Lower lobe of right lung (tissue), 2 donors: ENCODE measurements around the gene KCTD5. TPM values are rescaled to one million over a fixed set of nuclear protein-coding genes. Genes with fewer than 3 reads are reported as not detected.

Experiments used
- ATAC-seq, 2 donors: fragments of 200-7000 bp; cut with Tn5 transposase; one replicate each; pipeline ENCODE4 v1.9.1; 2020 to 2022; ENCODE audit warnings: mild to moderate bottlenecking in 2 of 2, moderate library complexity in 2 of 2
- DNase-seq: peaks from one replicate; pipeline ENCODE4 v3.0.0-alpha.2; 2020
- H3K27ac ChIP-seq: fragments of 200-600 bp; one replicate; pipeline ENCODE4 v1.8.0; 2022
- H3K27me3 ChIP-seq: fragments of 200-600 bp; one replicate; pipeline ENCODE4 v1.8.0; 2022; ENCODE audit warnings: low read depth
- H3K36me3 ChIP-seq: fragments of 200-600 bp; one replicate; pipeline ENCODE4 v1.8.0; 2022; ENCODE audit warnings: mild to moderate bottlenecking
- H3K4me1 ChIP-seq: fragments of 200-600 bp; one replicate; pipeline ENCODE4 v1.8.0; 2022
- H3K4me3 ChIP-seq: fragments of 200-600 bp; one replicate; pipeline ENCODE4 v1.8.0; 2022; ENCODE audit warnings: mild to moderate bottlenecking
- H3K9me3 ChIP-seq: fragments of 200-600 bp; one replicate; pipeline ENCODE4 v1.8.0; 2022
- intact Hi-C: fragments of 100-400 bp; cut with DNase I; formaldehyde crosslinking; loops from one replicate; pipeline ENCODE4 v1.11.0; 2022
- total RNA-seq: library from RNA; stranded (reverse); fragmentation: NEBNext Ultra II Directional; extraction: Animal tissue kit (Norgen Biotek cat#: 25700); gene quantifications from one replicate; pipeline ENCODE4 v1.2.1, GENCODE V29; 2021
- TF ChIP-seq, protein P1 (sequence below): fragments of 200-600 bp; IDR thresholded peaks from one replicate; pipeline ENCODE4 v1.8.0; 2022; ENCODE audit warnings: antibody characterized with exemption, mild to moderate bottlenecking
- donor health status: DM: no; HTN: yes; CAD: no; lungs with severe emphysema.

The KCTD5 gene
- total RNA-seq, 1 donor from 2014 or later = 24.8 TPM

DNA sequence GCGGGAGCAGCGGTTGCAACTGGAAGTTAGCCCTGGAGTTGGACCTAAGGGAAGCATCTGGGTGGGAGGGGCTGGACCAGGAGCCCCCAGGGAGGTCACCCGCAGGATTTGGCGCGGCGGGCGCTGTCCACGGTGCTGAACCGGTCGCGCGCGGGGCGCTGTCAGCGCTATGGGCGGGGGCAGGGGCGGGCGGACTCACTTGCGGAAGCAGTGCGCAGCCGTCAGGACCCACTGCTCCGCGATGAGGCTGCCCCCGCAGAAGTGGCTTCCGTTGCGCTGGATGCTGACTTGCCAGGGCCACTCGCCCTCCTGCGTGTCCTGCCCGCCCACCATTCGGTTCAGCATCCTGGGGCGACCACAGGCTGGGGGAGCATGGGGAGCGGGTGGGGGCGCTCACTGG lies 33.2 kb downstream of the KCTD5 start:
- Histone ChIP-seq H3K4me1 (peaks cover 22% of the 10 kb centered on the region), H3K27ac (no peak overlapping the region), H3K27me3 (peaks cover 6% of the 10 kb centered on the region), H3K4me3 (peak overlapping the region; percentile 6), H3K36me3 (no peaks in the 10 kb centered on the region), H3K9me3 (no peaks in the 10 kb centered on the region)
- TF ChIP-seq, protein P1, sequence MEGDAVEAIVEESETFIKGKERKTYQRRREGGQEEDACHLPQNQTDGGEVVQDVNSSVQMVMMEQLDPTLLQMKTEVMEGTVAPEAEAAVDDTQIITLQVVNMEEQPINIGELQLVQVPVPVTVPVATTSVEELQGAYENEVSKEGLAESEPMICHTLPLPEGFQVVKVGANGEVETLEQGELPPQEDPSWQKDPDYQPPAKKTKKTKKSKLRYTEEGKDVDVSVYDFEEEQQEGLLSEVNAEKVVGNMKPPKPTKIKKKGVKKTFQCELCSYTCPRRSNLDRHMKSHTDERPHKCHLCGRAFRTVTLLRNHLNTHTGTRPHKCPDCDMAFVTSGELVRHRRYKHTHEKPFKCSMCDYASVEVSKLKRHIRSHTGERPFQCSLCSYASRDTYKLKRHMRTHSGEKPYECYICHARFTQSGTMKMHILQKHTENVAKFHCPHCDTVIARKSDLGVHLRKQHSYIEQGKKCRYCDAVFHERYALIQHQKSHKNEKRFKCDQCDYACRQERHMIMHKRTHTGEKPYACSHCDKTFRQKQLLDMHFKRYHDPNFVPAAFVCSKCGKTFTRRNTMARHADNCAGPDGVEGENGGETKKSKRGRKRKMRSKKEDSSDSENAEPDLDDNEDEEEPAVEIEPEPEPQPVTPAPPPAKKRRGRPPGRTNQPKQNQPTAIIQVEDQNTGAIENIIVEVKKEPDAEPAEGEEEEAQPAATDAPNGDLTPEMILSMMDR = no peak
- ATAC-seq (peak; percentile 59 to 65), DNase-seq (peak; percentile 79)
- intact Hi-C loops = no loop called here

DNA sequence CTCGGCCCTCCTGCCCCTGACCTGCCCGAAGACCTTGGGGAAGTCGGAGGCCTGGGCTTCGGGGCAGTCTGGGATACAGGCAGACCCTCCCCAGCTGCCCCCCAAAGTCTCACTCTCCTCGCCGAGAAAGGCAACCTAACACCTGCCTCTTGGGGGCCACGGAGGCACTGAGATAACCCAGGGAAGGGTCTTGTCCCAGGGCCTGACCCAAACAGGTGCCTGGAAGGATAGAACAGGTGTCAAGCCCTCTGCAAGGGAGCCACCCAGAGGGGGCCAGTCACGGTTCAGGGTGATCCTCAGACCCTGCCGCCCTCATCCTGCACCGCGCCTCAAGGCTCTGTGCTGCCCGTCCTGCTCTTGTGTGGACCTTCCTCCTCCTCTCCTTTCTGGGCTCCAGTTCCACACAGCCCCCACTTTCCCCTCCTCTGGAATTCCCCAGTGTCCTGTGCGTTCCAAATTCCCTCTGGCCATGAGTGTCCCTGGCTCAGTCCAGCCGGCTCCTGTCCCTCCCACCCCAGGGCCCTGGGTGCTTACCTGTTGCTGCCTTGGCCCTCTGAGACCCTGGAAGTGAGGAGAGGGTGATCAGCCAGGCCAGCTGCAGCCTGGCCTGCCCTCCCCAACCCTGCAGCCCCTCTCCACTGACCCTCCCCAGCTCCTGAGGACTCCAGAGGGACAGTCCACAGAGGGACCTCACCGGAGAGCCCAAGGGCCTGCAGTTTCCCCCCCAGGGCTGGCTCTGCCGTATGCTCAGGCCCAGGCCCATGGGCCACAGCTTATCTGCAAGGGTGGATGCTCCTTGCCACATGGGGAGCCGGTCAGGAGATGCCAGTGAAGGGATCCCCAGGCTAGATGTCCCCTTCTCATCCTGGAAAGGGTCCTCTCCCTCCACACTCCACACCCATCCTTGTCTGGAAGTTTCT lies 33.9 kb downstream of the KCTD5 start:
- H3K36me3 ChIP-seq = no peaks in the 10 kb centered on the region
- TF ChIP-seq, protein P1 = no peak
- DNase-seq (no peak), ATAC-seq (no peak)
- H3K4me1 ChIP-seq = peaks cover 24% of the 10 kb centered on the region
- intact Hi-C loops = no loop called here
- H3K9me3 ChIP-seq = no peaks in the 10 kb centered on the region
- no peak overlapping the region for H3K27ac ChIP-seq
- no peak overlapping the region for H3K4me3 ChIP-seq
- peaks cover 6% of the 10 kb centered on the region for H3K27me3 ChIP-seq

DNA sequence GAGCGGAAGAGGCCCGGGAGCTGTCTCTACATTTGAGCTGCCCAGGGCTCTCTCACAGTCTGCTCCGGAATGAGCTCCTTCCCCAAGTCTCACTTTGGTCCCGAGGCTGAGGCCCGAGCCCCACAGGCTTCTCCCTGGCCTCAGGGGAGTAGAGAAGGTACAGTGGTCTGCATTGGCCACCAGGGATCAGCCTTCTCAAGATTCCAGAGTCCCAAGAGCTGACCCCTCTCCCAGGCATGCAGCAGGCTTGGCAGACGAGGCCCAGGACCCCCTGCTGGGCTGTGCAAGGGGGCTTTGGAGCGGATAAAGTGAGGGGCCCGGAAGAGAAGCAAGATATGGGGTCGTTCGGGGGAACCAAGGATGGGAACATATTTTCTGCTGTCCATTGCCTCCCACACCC lies 34.6 kb downstream of the KCTD5 start:
- H3K27ac ChIP-seq = no peak overlapping the region
- H3K36me3 ChIP-seq = no peaks in the 10 kb centered on the region
- TF ChIP-seq, protein P1 = no peak
- H3K27me3 ChIP-seq = peaks cover 6% of the 10 kb centered on the region
- ATAC-seq (no peak), DNase-seq (no peak)
- H3K4me1 ChIP-seq = peaks cover 29% of the 10 kb centered on the region
- no peaks in the 10 kb centered on the region for H3K9me3 ChIP-seq
- H3K4me3 ChIP-seq = no peak overlapping the region
- intact Hi-C loops = no loop called here

DNA sequence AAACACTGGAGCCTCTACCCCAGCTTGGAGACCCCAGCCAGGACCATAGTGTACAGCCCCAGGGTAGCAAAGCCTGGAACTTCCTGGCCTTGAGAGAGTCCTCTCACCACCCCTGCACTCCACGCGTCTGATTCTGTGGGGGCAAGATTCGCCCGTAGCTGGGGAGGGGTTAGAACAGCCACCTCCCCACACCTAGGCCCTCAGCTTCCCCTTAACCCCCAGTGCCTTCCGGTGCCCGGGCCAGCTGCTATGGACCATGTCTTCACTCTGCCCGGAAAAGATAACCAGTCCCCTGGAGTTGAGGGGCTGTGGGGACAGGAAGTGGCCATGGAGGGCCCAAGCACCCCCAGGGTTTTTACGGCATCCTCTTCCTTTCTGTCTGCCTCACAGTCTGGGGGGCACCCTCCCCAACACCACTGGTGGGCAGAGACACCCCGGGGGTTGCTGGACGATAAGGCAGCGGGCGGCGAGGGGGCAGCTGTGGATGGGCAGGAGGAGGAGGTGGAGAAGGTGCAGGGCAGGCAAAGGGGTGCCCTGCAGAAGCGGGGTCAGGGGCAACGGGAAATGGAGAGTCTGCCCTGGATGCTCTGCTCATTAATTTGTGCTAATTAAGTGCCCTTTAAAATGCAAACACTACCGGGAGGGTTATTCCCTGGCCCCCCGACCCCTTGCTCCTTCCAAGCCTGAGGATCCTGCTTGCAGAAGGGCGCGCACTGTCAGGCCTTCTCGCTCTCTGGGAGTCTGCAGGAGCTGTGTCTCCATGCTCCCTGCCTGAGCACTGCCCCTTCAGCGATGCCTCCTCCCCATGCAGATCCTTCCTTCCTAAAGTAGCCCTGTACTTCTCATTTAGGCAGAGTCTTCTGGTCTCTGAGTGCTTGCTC lies 35.3 kb downstream of the KCTD5 start:
- Histone ChIP-seq H3K27ac (no peak overlapping the region), H3K4me1 (peaks cover 29% of the 10 kb centered on the region), H3K4me3 (no peak overlapping the region), H3K27me3 (peaks cover 6% of the 10 kb centered on the region), H3K36me3 (no peaks in the 10 kb centered on the region), H3K9me3 (no peaks in the 10 kb centered on the region)
- intact Hi-C loops = no loop called here
- TF ChIP-seq, protein P1 = no peak
- DNase-seq (no peak), ATAC-seq (no peak)

DNA sequence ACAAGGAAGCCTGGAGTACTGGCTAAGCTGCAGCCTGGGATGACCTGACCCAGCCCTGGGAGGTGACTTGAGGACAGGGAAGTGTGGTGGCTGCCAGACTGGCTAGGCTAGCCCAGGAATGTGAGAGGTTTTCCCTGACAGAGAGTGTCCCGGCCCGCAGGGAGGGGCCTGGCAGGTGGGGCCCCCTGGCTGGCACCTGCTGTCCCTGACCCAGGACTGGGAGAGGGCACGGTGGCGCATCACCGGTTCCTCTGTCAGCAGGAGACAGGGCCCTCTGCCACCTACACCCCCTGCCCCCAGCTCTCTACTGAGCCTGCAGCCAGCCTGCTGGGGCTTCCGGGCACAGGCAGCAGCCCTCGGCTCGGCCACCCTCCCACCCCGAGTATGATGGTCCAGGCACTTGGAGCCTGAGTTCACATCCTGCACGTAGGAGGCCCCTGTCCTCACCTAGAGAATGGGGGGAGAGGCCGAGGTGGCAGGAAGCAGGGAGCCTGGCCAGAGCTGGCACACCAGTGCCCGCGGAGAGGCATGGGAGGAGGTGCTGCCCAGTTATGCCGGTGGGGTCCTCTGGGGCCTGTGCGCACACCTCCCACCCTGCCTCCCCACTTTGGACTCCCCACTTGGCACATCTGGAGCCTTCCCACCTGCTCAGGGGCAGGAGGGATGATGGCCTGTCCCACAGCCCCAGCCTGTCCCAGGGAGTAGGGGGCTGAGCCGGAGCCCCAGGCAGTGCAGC lies 37.2 kb downstream of the KCTD5 start:
- TF ChIP-seq, protein P1 = no peak
- peaks cover 6% of the 10 kb centered on the region for H3K27me3 ChIP-seq
- intact Hi-C loops = no loop called here
- H3K9me3 ChIP-seq = no peaks in the 10 kb centered on the region
- H3K36me3 ChIP-seq = no peaks in the 10 kb centered on the region
- DNase-seq (peak; percentile 67), ATAC-seq (peak; percentile 19 to 23)
- H3K27ac ChIP-seq = no peak overlapping the region
- peaks cover 29% of the 10 kb centered on the region for H3K4me1 ChIP-seq
- no peak overlapping the region for H3K4me3 ChIP-seq
